GM21619 (cell line): ENCODE measurements around the gene TLCD5.

Source experiments
- ATAC-seq: cut with Tn5 transposase; IDR thresholded peaks from one replicate; pipeline ENCODE4 v1.9.1; 2021; ENCODE audit not compliant: unreplicated experiment

TLCD5 gene

DNA sequence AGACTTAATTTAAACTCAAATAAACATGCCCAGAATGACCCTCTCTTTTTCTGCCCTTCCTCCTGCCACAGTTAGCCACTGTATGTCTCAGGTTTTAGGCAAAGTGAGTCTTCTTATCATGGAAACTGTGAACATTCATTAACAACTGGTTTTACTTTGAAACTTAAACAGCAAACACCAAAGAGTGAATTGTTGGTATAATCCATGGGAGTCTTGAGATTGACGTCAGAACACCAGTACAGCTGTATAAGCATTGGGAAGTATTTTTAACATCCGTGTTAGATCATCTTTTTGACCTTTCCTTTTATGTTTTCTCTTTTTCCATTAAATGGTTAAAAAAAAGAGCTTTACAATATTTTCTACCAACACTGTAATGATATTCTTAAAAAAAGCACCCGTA, 50.0 kb downstream of the TLCD5 start:
- no peak for ATAC-seq

DNA sequence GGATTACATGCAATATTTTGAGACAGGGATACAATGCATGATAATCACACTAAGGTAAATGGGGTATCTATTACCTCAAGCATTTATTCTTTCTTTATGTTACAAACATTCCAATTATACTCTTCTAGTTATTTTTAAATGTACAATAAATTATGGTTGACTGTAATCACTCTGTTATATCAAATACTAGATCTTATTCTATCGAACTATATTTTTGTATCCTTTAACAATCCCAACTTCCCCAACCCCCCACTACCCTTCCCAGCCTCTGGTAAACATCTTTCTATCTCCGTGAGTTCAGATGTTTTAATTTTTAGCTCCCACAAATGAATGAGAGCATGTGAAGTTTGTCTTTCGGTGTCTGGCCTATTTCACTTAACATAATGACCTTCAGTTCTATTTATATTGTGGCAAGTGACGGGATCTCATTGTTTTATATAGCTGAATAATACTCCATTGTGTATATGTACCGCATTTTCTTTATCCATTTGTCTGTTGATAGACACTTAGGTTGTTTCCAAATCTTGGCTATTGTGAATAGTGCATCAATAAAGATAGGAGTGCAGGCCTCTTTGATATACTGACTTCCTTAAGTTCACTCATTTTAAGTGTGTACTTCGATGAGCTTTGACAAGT, 51.6 kb downstream of the TLCD5 start:
- ATAC-seq, result no peak

DNA sequence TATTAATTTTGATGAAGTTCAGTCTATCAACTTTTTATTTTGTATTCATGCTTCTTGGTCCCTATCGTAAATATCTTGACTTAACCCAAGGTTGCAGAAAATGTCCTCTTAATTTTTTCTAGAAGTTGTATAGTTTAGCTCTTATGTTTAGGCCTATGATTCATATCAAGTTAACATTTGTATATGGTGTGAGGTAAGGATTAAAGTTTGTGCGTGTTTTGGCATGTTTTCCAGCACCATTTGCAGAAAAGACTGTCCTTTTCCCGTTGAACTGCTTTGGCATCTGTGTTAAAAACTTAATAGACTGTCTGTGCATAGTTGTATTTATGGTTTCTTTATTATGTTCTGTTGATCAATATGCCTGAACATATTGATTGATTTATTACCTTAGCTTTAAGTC, 53.4 kb downstream of the TLCD5 start:
- no peak for ATAC-seq

GRCh38 chr11:120381401-120381800, 56.3 kb downstream of the TLCD5 start:
- no peak for ATAC-seq
